Activated CD4-positive, alpha-beta T cell treated with anti-CD3 and anti-CD28 coated beads, Interleukin-2, amount 50 U/mL, for 4 hours (primary cell): Measurements from ENCODE around the gene IMPDH1.
"Not testable (repeated sequence)": the region's sequence is repeated elsewhere in the genome, so short reads cannot be mapped to it uniquely, and the experiment has no call there.

Source experiments
- DNase-seq, 2 experiments: peaks; one replicate each; pipeline ENCODE4 v3.0.0-alpha.2; 2020

IMPDH1 gene

DNA sequence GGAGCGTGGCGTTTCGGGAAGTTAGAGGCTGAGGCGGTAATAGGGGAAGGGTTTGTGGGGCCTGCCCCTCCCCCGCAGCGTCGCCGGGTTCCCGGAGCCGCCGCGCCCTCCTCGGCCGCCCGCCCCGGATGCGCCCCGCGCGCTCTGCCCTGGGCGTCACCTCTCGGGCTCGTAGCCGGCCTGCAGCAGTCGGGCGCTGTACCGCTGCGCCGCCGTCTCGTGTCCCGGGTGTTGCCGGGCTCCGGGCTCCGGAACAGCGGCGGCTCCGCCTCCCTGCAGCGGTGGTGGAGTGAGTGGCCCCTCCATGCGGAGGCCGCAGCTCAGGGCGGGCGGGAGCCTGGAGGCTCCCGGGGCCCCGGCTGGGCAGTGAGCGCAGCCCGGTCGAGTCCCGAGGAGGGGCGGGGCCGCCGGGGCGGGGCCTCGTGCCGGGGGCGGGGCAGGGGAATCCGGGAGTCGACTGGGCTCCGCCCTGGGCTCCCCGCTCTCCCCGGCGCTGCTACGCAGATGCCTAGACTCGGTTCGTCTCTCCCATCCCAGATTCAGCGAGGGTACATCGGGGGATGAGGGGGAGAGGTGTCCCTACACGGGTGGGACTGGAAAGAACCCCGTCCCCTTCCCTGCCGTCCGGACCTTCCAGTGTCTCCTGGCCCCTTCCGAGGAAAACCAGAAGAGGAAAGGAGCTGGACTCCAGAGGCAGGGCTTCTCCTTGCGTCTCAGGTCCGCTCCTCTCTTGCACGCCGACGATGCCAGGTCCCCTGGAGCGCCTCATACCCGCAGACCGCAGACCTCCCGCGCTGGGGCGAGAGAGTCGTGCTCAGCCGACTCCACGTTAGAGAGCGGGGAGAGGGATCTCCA, at the start of gene IMPDH1:
TSS of gene IMPDH1 (minus strand) at position 387 of the 855 bp plus-strand sequence. CDS start at position 306, 81 bp downstream.
- DNase-seq: peak; percentile 78 to 80

DNA sequence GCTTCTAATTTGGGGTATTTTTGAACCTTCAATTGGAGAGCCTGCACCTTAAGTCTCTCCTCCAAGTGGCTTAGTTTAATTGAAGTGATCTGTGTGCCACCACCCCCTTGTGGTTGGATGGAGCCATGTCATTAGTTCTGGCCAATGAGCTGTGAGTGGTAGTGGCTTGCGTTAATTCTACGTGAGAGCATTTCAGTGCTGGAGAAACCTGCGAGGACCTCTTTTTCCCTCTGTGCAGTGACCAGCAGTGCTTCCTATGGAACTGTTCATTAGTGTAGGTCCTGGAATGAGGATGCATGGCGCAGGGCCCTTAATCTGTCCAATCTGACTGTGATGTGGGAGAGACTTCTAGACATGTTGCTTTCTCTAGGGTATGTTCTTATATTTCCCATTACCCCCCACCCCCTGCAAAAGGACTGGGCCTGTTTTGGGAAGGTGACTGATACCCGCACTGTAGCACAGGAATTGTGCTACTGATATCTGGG, 49.7 kb upstream of the IMPDH1 start:
- DNase-seq: peak; percentile 65 to 66

DNA sequence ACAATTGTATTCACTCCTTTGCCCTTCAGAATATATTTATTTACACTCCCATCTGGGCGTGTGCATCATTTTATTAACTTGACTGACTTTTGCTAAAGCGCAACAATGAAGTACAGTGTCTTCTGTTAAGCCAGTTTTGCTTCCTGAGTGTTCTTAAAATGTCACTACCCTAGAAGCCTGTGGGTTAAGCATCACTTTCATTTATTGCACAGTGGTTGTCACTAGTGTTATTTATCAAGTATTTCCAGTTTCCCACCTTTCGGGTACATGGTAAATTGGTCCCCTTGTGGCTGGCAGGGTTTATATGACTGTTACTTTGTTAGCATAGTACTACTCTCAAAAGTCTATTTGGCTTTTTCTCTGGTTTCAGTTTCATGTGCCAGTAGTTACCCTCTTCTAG, 49.2 kb upstream of the IMPDH1 start:
- DNase-seq: no peak

DNA sequence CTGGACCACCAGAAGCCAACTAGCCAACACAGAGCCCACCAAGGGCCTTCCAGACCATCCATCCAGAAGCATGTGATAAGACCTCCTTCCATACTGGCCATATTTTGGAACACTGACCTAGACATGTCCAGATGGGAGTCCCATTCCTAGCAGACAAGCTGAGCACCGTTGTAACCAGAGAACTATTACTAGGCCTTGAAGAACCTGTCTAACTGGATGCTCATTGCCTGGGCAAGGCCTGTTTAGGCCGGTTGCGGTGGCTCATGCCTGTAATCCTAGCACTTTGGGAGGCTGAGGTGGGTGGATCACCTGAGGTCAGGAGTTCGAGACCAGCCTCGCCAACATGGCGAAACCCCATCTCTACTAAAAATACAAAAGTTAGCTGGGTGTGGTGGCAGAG, 47.6 kb upstream of the IMPDH1 start:
- DNase-seq: not testable (repeated sequence)

DNA sequence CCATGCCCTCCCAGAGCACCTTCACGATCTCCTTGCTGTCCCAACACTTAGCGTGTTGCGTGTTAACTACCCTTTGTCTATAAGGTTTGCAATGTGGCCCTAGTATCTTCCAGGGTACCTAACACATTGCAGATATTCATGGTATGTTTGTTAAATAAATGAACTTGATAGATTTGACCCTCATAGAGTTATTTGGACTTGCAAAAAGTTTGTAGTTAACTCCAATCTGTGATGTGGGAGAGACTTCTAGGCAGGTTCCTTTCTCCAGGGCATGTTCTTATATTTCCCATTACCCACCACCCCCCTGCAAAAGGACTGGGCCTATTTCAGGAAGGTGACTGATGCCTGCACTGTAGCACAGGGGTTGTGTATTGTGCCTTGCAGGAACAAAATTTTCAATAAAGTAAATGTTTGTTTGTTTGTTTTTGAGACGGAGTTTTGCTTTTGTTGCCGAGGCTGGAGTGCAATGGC, 46.5 kb upstream of the IMPDH1 start:
- no peak for DNase-seq

DNA sequence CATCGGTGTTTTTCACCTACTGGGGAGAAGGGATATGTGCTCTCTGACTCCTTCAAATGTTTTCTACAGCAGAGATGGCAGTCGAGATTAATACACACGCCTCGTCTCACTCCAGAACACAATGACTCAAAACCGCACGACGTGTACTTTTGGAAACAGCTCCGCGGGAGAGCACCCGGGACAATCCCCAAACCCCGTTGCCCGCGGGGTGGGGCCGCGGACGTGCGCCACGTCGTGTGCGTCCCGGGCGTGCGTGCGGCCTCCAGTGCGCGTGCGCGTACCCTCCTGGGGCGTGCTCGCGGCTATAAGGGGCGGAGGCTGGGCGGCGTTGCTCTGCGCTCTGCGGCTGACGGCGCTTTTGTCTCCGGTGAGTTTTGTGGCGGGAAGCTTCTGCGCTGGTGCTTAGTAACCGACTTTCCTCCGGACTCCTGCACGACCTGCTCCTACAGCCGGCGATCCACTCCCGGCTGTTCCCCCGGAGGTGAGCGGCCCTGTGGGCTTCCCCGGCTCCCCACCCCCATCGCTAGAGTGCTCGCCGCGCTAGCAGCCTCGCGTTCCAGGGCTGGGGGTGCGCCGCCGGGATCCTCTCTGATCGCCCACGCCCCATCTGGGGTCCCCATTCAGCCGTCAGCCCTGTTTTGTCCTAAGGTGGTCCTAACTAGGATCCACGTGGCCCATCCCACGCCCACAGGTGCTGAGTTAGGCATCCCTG, 45.9 kb upstream of the IMPDH1 start, which contains the start of gene HILPDA:
TSS of gene HILPDA (plus strand) at position 336 of the 712 bp plus-strand sequence. CDS start 1,391 bp downstream, outside the sequence.
- DNase-seq: peak; percentile 89 to 92

DNA sequence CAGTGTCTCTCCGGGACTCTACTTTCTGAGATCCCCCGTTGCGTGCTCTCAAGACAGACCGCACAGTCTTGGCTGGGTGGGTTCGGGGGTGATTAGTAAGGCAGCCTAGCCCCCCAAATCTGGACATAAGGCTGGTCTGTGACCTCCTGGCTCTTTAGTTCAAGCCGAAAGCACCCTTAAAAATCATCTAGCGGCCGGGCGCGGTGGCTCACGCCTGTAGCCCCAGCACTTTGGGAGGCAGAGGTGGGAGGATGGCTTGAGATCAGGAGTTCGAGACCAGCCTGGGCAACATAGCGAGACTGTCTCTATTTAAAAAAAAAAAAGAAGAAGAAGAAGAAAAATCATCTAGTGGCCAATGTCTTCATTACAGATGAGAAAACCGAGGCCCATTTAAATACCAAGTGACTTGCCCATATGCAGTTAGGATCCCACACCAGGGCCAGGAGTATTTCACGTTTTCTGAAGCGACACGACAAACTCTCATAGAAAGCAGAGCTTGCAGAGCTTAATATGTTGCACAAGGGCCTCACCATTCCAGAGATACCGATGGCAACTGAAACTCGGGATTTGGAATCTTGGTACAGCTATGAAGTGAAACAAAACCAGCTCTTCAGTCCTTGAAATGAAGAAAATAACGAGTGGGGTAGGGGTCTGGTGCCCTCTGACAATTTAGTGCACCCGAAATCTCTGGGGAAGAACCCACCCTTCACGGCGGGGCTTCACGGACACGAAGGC, 45.2 kb upstream of the IMPDH1 start:
- DNase-seq: no peak

DNA sequence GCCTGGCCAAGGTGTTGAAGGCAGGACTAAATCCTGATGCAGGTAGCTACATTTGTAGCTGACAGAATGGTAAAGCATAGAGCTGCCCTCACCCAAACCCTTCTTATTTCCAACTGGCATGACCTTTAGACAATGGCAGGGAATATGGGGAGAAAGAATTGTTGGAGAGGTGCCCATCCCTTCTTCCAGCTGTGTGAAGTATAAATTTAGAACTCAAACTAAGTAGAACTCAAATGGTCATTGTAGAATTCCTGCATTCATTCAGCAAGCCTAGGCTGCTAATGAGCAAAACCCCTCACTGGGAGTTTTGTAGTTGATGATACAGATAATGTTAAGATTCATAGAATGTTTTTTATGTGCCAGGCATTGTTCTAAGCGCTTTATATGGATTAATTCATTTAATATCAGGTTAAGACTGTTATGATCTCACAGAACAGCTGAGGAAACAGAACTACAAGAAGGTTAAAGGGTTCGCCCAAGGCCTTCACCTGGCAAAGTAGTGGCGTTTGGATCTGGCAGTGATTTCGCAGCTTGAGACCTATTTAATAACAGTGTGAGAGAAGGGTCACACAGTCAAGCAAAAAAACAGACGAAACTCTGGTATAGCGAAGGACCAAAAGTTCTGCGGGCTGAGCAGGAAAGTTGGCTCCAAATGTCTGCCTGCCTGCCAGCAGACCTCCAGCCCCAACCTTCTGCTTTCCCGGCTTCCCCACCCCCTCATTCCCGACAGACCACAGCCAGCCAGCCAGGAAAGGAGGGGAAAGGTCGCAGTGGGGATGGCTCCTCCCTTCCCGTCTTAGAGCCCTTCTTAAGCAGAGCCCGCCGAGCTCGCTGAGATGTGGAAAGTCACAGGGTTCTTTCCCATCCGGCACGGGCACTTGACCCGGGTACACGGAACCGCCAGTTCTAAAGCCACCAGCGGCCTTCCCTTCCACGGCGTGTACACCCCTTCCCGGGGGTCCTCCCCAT, 44.3 kb upstream of the IMPDH1 start:
- DNase-seq: no peak

DNA sequence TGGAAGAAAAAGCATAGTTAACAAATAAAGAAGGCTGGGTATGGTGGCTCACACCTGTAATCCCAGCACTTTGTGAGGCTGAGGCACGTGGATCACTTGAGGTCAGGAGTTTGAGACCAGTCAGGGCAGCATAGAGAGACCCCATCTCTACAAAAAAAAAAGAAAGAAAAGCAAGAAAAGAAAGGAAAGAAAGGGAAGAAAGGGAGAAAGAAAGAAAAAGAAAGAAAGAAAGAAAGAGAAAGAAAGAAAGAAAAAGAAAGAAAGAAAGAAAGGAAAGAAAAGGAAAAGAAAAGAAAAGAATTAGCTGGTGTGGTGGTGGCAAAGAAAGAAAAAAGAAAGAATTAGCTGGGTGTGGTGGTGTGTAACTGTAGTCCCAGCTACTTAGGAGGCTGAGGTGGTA, 42.8 kb upstream of the IMPDH1 start:
- no peak for DNase-seq

DNA sequence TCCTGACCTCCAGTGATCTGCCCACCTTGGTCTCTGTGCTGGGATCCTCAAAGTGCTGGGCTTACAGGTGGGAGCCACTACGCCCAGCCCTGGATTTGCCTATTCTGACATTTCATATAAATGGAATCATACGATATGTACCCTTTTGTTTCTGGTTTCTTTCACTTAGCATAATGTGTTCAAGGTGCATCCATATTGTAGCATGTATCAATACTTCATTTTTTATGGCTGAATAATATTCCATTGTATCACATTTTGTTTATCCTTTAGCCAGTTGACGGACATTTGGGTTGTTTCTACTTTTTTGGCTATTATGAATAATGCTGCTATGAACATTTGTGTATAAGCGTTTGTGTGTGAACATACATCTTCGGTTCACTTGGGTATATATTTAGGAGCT, 41.1 kb upstream of the IMPDH1 start:
- no peak for DNase-seq

DNA sequence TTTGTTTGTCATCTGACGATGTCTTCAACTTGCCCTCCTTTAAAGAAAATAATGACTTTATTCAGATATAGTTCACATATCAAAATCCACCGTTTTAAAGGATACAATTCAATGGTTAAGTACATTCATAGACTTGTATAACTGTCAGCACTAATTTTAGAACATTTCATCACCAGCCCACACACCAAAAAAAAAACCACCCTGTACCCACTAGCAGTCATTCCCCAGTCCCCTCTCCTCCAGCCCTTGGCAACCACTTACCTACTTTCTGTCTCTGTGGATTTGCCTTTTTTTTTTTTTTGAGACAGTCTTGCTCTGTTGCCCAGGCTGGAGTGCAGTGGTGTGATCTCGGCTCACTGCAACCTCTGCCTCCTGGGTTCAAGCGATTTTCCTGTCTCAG, 40.6 kb upstream of the IMPDH1 start:
- DNase-seq: no peak

DNA sequence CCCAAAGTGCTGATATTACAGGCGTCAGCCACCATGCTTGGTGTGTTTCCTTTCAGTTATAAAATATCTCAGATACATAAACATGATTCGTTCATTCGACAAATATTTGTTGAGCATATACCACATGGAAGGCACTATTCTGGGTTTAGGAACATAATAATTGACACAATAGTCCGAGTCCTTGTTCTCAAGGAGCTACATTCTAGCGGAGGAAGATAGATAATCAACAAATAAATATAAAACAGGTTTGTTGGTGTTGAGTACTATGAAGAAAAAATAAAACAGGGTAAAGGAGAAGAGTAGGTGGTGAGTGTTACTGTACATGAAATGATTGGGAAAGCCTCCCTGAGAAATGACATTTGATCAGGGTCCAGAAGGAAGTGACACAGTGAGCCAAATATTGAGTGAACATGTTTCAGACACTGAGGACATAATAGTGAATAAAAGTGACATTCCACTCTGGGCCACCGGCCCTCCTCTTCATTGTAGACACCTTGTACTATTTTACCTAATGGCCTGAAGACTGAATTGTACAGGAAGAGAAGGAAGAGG, 39.0 kb upstream of the IMPDH1 start:
- no peak for DNase-seq

DNA sequence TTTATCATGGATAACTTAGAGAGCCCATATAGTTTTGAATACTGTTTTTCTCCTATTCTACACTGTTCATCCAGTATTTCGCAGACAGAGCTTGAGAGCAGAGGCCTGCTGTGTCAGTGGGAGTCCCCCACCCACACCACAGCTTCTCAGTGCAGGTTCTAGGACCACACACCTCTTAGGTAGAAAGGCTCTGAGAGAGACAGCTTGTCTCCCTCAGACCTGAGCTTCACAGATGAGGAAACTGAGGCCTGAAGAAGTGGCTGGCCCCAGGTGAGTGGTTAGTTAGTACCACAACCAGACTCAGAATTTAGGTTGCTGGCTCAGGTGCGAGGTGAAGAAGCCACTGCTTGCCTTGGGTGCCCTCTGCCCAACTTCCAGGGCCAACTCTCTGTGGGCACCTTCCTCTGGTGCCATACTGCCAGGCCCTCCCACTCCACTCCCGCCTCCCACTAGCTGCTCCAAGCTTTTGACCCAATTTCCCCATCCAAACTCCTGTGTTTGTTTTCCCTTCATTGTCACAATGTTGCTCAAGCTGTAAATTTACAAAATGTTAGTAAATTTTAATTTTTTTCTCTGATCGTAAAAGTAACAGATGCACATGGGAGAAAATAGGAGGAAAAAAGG, 38.3 kb upstream of the IMPDH1 start:
- no peak for DNase-seq

DNA sequence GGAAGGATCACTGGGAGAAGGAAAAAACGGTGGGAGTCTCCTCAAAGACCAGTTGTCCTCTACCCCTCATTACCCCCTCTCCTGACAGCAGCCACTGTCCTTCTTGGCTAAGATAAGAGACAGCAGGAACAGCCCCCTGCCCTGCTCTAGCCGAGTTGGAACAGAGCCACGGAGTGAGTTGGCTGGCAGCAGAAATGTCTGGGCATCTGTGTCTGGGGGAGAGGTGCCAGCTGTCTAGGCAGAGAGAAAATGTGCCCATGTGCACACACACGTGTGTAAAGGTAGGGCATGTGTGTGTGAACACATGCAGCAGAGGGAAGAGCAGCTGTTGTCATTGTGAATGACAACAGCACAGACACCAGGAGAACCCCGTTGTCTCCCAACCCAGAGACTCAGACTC, 36.5 kb upstream of the IMPDH1 start:
- DNase-seq: no peak

DNA sequence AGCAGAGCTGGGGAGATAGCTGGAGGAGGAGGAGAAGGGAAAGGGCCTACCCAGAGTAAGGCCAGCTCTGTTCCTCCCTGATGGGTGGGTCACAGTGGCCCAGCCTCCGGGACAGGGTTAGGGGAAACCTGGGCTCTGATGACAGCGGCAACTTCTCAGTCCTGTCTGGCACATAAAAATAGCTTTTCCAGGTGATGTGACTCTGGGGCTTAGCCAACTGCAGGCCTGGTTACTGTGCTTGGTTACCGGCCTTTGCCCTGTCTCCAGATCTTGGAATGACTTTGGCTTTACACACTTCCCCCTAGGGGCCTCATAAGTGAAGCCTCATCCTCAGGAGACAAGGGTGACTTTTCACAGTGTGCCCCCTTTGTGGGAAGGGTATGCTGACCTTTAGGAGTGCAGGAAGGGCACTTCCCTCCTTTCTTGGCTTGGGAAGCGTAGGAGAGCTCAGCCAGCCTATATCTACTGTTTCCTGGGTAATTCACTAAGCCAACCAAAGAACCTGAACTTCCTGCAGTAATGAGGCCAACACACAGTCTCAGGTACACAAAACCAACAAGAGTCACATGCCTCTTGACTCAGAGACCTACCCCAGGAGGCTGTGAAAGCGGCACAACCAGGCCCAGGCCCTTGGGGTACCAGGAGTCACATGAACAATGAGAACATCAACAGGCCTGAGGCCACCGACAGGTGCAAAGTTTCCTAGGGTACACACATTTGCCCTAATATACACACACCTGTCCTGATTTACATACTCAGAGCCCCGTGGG, 34.2 kb upstream of the IMPDH1 start:
- DNase-seq: no peak

DNA sequence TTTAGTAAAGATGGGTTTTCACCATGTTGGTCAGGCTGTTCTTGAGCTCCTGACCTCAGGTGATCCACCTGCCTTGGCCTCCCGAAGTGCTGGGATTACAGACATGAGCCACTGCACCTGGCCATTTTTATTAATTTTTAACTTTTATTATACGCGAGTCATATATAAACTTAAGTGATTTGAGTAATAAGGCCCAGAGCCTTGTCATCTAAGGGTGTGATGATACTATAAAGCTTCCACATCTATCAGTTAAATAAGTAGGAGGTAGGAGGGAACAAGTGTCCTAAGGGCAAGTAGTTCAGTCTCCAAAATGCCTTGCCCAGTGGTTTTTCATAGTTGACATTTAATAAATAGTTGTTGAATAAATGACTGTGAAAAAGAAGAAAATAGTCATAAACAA, 32.6 kb upstream of the IMPDH1 start:
- DNase-seq: no peak

DNA sequence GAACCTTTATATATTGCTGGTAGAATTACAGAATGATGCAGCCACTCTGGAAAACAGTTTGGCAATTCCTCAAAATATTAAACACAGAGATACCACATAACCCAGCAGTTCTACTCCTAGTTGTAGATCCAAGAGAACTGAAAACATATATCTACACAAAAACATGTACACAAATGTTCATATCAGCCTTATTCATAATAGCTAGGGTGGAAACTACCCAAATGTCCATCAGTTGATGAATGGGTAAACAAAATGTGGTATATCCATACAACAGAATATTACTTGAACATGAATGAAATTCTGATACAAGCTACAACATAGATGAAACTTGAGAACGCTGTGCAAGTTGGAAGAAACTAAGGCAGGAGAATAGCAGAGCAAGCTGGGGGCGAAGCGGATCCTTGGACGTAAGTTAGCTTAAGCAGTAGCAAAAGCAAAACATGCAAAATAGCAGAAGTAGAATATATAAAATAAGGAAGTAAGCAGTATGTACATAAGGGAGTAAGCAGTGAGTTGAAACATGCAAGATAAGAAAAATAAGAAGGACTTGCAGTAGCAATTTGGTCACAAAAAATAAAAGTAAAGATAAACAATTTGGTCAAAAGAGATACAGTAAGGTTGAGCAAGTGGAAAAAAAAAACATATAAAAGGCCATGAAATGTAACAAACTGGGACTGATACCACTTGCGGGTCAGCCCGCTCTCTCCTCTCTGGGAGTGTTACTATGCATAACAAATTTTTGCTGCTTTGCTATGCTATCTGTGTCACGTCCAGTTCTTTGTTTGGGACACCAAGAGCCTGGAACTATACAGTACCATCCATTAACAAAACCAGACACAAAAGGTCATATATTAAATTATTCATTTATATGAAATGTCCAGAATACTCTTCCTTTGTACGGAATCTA, 27.9 kb upstream of the IMPDH1 start:
- DNase-seq: no peak

DNA sequence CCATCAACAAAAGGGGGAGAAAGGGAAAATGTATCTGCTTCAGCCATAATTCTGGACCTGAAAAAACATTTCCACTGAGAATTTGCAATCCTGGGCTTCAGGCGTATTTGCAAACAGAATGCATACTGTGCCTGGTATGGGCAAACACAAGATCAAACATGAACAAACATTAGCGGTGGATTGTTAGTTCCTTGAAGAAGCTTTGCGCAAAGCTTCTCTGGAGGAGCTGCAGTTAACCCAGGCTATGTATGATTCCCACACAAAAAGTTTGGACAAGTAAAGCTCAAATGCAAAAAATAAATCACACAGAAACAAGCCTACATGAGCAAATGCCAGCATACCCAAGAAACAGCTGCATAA, 25.5 kb upstream of the IMPDH1 start:
- DNase-seq: no peak
